GM18868 (cell line): ENCODE measurements around the gene MYL10.

Experiments
- ATAC-seq: cut with Tn5 transposase; IDR thresholded peaks from one replicate; pipeline ENCODE4 v1.9.1; 2021; ENCODE audit warnings: mild to moderate bottlenecking, moderate library complexity; ENCODE audit not compliant: unreplicated experiment

The MYL10 gene

GRCh38 chr7:101598986-101599771 lies 29.9 kb downstream of the MYL10 start:
- no peak for ATAC-seq

GRCh38 chr7:101598422-101598985 lies 30.6 kb downstream of the MYL10 start:
- no peak for ATAC-seq

DNA sequence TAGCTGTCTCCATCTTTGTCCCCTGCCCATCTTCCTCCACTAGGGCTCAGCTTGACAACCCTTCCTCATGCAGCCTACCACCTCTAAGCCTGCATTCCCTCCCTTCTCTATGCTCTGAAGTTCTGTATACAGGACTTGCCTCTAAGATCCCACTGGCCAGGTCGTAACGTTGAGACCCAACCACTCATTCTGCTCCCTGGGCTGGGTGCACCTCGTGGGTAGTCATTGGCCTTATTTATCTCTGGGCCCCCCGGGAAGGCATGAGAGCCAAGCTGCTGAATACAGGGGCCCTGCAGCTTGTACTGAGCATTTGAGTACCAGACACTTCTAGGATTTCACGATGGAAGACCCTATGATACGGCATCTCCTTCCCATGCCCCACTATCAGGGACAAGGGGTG lies 31.2 kb downstream of the MYL10 start:
- no peak for ATAC-seq

GRCh38 chr7:101596898-101597297 lies 32.2 kb downstream of the MYL10 start:
- ATAC-seq, result no peak

GRCh38 chr7:101595766-101596537 lies 33.1 kb downstream of the MYL10 start:
- no peak for ATAC-seq

- no peak for ATAC-seq
These were observed 33.9 kb downstream of the MYL10 start for GRCh38 chr7:101595246-101595645.

GRCh38 chr7:101594790-101595189 lies 34.3 kb downstream of the MYL10 start:
- ATAC-seq, result no peak

DNA sequence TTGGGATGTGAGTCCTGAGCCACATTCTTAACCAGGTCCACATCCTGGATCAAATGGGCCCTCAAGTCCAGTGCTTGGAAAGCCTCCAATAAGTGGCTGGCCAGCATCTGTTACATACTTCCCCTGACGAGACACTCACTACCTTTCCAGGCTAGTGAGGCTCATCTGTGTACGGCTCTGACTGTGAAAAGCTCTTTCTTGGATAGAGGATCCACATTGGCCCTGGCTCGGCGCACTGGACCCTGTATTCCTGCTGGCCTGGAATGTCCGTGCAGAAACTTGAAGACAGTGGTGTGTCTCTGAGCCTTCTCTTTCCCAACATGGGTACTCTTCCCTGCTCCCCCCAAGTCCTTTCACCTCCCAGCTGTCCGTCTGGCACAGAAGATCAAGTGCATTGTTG lies 35.5 kb downstream of the MYL10 start:
- ATAC-seq, result no peak

DNA sequence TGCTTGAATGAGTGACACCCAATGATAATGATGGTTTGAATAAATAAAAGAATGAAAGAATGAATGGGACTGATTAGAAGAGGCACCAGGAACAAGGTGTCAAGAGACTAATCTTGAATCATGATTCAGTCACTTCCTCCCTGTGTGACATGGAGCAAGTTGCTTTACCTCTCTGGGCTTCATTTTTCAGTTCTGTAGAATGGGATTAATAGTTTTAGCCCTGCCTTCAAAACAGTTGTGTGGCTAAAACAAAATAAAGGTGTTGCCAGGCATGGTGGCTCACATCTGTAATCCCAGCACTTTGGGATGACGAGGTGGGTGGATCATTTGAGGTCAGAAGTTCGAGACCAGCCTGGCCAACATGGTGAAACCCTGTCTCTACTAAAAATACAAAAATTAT lies 37.6 kb downstream of the MYL10 start:
- no peak for ATAC-seq

DNA sequence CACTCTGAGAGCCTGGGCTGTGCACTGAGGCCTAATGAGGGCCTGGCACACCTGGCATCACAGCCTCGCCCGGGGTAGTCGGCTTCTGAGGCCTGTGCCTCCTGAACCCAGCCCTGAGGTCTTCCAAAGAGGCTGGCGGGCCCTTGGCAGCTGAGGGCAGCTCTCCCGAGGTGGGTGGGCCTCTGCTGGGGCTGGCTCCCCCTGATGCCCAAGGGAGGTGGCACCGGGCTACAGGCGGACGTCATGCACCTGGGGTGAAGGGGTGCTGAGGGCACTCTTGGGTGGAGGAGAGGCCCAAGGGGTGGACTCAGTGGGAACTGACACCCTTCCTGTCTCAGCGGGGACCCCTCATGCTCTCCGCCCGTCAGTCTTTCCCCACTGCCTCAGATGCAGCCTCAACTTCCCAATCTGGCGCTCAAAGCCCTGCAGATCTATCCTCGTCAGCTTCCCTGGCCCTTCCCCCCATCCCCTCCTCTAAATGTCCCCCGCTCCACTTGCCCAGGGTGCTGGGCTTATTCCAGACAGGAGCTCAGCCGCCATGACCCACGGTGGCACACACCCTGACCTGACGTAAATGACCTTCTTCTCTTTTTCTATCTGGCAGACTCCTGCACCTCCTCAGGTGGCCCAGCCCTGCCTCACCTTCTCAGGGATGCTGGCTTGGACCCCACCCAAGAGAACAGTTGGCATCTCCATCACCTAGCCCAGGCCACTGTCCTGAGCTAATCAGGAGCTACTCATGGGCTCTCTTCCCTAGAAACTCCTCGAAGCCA lies 38.2 kb downstream of the MYL10 start:
- no peak for ATAC-seq

DNA sequence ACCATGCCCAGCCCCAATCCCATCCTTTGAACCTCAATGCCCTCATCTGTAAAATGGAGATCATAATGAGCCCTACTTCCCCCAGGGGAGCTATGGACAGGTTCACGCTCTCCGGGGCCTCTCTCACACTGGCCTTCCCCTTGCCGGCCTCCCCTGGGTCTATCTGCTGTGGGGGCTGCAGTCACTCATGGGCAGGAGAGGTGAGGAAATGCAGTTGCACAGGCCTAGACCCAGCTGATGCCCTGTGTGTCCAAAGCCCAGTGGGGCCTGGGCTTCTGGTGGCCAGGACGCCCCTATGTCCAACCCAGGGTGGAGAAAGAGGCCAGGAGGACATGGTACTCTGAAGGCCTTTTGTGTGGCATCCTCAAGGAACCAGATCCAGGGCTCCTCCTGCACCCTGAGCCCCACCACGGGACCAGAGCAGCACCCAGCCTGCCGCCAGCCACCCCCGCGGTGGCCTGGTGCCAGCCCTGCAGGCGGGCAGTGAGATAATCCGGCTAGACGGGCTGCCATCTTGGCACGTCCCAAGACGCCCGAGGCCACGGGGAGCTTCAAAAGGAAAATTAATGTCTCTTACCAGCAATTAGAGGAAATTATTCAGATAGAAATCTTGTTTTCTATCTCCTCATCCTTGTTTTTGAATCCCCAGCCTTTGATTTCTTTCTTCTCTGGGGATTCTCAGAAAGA lies 39.0 kb downstream of the MYL10 start:
- no peak for ATAC-seq

DNA sequence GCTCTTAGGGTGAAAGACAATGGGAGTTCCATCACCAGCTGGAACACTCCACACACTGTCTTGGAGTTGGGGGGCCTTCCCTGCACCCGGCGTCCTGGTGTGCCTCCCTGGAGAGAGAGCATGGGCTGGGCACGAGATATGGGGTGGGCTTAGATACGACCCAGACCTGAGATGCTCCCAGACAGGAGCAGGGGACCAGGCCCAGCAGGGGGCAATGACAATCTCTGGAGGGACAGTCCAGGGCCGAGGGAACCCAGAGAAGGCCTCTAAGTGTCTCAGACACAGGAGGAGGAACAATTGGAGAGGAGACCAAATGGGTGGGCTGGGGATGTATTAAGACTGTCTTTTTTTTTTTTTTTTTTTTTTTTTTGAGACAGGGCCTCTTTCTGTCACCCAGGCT lies 40.0 kb downstream of the MYL10 start:
- ATAC-seq, result no peak

DNA sequence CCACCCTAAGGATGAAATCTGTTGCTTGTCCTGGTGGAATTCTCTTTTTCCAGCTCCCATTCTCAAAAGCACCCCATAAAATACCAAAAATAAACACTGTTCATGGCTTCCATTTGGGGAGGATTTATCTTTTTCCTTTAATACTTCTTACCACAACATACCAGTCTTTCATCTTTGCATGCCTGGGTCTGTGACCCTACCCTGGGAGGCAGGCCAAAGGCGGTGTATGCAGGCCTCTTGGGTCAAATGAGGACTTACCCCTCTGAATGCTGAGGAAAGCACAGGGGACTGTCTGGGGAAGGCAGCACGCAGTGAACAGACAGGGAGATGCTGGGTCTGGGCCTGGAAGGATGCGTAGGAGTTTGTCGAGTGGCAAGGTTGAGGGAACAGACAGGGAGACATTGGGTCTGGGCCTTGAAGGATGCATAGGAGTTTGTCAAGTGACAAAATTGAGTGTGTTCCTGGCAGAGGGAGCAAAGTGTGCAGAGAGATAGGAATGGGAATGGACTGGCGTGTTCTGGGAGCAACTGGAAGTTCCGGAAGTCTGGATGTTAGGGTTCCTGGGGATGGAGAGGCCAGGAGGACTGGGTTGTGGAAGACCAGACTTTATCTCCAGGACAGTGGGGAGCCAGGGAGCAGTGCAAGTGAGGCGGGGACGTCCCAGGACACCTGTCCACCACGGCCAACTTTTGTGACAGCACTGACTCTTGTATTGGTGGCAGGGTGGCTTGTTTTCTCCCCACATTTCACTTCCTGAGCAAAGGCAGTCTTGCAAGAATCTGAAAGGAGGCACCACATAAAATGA lies 40.8 kb downstream of the MYL10 start:
- no peak for ATAC-seq

DNA sequence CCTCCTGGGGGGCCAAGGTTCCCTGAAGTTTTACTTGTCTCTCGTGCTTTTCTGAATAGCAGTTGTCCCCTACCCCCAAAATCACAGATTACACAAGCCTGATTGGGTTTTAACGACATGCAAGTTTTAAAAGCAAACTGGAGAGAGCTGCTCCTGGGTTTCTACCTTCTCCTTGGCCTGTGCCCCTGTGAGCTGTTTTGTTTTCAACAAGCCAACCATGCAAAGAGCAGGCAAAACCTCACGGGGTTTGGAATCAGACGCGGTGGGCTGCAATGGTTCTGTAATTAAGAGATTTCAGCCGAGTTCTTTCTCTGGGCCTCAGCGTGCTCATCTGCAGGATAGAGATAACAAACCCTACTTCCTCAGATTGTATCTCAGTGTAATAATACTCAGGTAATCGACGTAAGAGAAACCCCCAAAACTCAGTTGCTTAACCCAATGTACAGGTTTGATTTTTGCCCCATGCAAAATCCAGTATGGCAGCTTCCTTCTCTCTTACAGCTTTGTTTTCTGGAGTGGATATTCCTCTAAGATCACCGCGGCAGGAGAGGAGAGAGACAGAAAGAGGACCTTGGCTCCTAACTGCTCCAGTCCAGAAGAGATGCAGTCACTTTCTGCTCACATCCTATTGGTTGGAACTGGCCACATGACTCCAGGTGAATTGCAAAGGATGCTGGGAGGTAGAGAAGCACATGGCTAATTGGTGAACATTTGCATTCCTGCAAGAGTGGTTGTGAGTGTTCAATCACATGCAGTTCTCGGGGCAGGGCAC lies 42.0 kb downstream of the MYL10 start:
- no peak for ATAC-seq

DNA sequence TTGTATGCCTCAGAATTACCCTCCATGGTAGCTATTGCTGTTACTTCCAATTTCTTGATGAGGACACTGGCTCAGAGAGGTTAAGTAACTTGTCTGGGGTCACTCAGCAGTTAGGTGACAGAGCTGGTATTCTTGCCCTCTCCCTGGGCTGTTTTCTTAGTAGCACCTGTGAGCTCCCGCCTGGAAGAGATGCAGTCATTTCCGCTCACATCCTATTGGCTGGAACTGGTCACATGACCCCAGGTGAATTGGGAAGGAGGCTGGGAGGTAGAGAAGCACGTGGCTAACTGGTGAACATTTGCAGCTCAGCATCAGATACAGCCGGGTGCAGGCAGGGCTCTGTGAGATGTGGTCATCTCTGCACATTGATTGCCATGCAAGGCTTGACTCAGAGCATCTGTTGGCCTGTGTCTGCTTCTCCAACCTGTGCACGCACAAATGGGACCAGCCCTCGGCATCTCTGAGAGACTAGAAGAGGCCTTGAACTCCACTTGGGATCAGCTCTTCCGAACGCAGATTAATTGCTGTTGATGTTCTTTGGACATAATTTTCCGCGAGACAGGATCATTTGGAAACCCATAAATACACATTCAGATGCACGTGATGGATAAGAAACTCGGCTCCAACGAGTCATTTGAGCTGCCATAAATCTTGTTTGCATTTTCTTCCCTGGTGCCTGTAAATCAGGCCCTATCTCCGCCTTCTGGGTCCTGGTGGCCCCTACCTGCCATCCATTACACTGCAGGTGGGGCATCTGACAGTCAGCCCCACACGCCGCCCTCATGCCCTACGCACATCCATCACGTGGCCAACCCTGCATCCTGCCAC lies 42.8 kb downstream of the MYL10 start:
- no peak for ATAC-seq

- no peak for ATAC-seq
These were observed 46.1 kb downstream of the MYL10 start for GRCh38 chr7:101582971-101583370.

GRCh38 chr7:101581891-101582290 lies 47.2 kb downstream of the MYL10 start:
- no peak for ATAC-seq

DNA sequence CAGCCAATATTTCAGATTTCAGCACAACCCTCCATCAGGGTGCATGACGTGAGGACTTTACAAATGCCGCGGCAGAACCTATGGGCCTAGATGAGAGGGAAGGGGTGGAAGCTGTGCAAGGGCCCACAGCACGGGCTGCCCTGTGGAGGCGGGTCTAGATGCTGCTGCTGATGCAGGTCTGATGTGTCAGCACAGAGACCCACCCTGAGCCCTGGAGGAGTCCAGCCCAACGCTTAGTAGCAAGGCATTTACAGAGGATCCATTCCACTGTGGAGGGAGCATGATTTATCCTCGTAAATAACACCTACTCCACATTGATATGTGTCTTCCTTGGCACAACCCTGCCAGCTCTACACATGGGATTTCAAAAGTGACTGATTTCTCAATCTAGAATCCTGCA lies 48.5 kb downstream of the MYL10 start:
- ATAC-seq, result no peak
